Caco-2 (cell line): ENCODE data around the gene C2CD3. TPM values are rescaled to one million over a fixed set of nuclear protein-coding genes. Genes with fewer than 3 reads are reported as not detected.

Experiments used
- BruUV-seq: library from RNA; stranded (reverse); fragments of 400-500 nt; replicated peaks from 2 replicates; lab custom pipeline; 2021; lab: Mats Ljungman, UMichigan
- CTCF ChIA-PET: fragments of 300-600 bp; sonication (Branson Sonifier 250); formaldehyde crosslinking; loops from one replicate; lab custom pipeline; 2022; ENCODE audit warnings: antibody characterized with exemption; lab: Charles Lee
- POLR2A ChIA-PET: fragments of 300-600 bp; sonication (Branson Sonifier 250); formaldehyde crosslinking; loops from one replicate; lab custom pipeline; 2022; ENCODE audit warnings: antibody characterized with exemption; lab: Charles Lee
- DNase-seq, 2 experiments: peaks; one replicate each; pipeline versions ENCODE4 v3.0.0 to v3.0.0-alpha.2; 2020 to 2022
- H3K27me3 ChIP-seq: replicated peaks from 2 replicates; pipeline ENCODE4 v1.6.0; 2011; ENCODE audit warnings: low read length; ENCODE audit not compliant: control insufficient read depth, insufficient read depth
- H3K36me3 ChIP-seq: 2 replicates; pipeline ENCODE4 v1.5.1; 2011; ENCODE audit warnings: low read length; ENCODE audit not compliant: control insufficient read depth, insufficient read depth
- H3K4me1 ChIP-seq: fragments of 250-450 bp; sonication (Bioruptor Pico); 2 replicates; pipeline ENCODE4 v1.5.1; 2020; ENCODE audit warnings: mild to moderate bottlenecking
- H3K4me3 ChIP-seq: 2 replicates; pipeline ENCODE4 v1.5.1; 2011; ENCODE audit warnings: low read depth, mild to moderate bottlenecking, control low read depth, low read length
- H3K9me3 ChIP-seq: fragments of 250-450 bp; sonication (Bioruptor Pico); 2 replicates; pipeline ENCODE4 v1.5.1; 2020; ENCODE audit warnings: mild to moderate bottlenecking, moderate library complexity
- H3K27ac Mint-ChIP-seq: one replicate; pipeline ENCODE4 v1.8.0; 2022; ENCODE audit warnings: mixed read lengths; ENCODE audit not compliant: unreplicated experiment
- H3K27me3 Mint-ChIP-seq: one replicate; pipeline ENCODE4 v1.8.0; 2022; ENCODE audit warnings: mixed read lengths; ENCODE audit not compliant: insufficient read depth, unreplicated experiment
- H3K36me3 Mint-ChIP-seq: one replicate; pipeline ENCODE4 v1.8.0; 2022; ENCODE audit warnings: mild to moderate bottlenecking, mixed read lengths; ENCODE audit not compliant: insufficient read depth, unreplicated experiment
- H3K4me1 Mint-ChIP-seq: one replicate; pipeline ENCODE4 v1.8.0; 2022; ENCODE audit warnings: low read depth, mixed read lengths; ENCODE audit not compliant: unreplicated experiment
- H3K4me3 Mint-ChIP-seq: one replicate; pipeline ENCODE4 v1.8.0; 2022; ENCODE audit warnings: mild to moderate bottlenecking, moderate library complexity, mixed read lengths; ENCODE audit not compliant: unreplicated experiment
- H3K9me3 Mint-ChIP-seq: one replicate; pipeline ENCODE4 v1.8.0; 2022; ENCODE audit warnings: mixed read lengths; ENCODE audit not compliant: unreplicated experiment
- intact Hi-C: fragments of 100-400 bp; cut with micrococcal nuclease; formaldehyde crosslinking; loops from one replicate; pipeline ENCODE4 v1.10.0; 2022; ENCODE audit not compliant: unreplicated experiment
- total RNA-seq: library from RNA; stranded (reverse); gene quantifications from 2 replicates; pipeline ENCODE4 v1.2.3, GENCODE V29; 2022
- TF ChIP-seq, protein P1 (sequence below), 2 experiments: fragments of 200-600 bp in 1 of 2; IDR thresholded peaks; 1 replicate in 1 of 2; 2 replicates in 1 of 2; pipeline versions ENCODE4 v1.5.1 to v1.8.0; 2011 to 2022; ENCODE audit warnings: antibody characterized with exemption in 1 of 2, control low read depth in 1 of 2, inconsistent platforms in 1 of 2, low read depth in 1 of 2, low read length in 1 of 2, mild to moderate bottlenecking in 1 of 2, moderate library complexity in 1 of 2; ENCODE audit not compliant: insufficient read depth in 1 of 2, severe bottlenecking in 1 of 2, unreplicated experiment in 1 of 2

Gene C2CD3
- total RNA-seq, 1 experiment from 2014 or later, result 47.5 TPM

DNA sequence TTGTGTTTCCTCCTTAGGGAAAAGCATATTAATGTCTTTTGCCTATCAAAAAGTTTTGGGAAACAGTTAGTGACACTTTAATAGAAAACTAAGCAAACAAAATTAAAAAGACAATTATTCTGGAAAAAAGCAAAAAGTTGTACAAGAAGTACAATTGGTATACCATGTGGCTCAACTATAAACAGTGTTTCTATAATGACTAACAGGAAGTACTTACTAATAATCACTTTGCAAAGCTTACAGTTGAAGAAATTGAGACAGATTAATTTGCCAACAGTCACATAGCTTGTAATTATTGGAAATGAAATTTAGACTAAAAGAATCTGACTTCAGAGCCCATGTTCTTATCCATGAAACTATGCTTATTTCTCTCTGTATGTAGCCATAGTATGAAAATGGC lies 25.0 kb upstream of the C2CD3 start:
- H3K4me1 Mint-ChIP-seq, result peaks cover 7% of the 10 kb centered on the region
- Histone ChIP-seq H3K27me3 (no peaks in the 10 kb centered on the region), H3K4me1 (no peaks in the 10 kb centered on the region), H3K9me3 (peaks cover 13% of the 10 kb centered on the region; the same call in 1 of the 2 replicates), H3K36me3 (no peaks in the 10 kb centered on the region), H3K4me3 (no peak overlapping the region)
- POLR2A ChIA-PET, result no interaction called here
- H3K4me3 Mint-ChIP-seq, result no peak overlapping the region
- H3K9me3 Mint-ChIP-seq, result peaks cover 7% of the 10 kb centered on the region
- peaks cover 10% of the 10 kb centered on the region for H3K36me3 Mint-ChIP-seq
- no peak for DNase-seq
- no TSS peak for BruUV-seq
- TF ChIP-seq, protein P1, sequence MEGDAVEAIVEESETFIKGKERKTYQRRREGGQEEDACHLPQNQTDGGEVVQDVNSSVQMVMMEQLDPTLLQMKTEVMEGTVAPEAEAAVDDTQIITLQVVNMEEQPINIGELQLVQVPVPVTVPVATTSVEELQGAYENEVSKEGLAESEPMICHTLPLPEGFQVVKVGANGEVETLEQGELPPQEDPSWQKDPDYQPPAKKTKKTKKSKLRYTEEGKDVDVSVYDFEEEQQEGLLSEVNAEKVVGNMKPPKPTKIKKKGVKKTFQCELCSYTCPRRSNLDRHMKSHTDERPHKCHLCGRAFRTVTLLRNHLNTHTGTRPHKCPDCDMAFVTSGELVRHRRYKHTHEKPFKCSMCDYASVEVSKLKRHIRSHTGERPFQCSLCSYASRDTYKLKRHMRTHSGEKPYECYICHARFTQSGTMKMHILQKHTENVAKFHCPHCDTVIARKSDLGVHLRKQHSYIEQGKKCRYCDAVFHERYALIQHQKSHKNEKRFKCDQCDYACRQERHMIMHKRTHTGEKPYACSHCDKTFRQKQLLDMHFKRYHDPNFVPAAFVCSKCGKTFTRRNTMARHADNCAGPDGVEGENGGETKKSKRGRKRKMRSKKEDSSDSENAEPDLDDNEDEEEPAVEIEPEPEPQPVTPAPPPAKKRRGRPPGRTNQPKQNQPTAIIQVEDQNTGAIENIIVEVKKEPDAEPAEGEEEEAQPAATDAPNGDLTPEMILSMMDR (IDR thresholded peaks at IDR 0.05; ENCODE audit: insufficient read depth in 1 of 2, low read depth in 1 of 2, low read length in 1 of 2, severe bottlenecking in 1 of 2, unreplicated experiment in 1 of 2), result no peak
- H3K27ac Mint-ChIP-seq, result no peak overlapping the region
- CTCF ChIA-PET, result no interaction called here
- intact Hi-C loops, result no loop called here
- H3K27me3 Mint-ChIP-seq, result no peaks in the 10 kb centered on the region

DNA sequence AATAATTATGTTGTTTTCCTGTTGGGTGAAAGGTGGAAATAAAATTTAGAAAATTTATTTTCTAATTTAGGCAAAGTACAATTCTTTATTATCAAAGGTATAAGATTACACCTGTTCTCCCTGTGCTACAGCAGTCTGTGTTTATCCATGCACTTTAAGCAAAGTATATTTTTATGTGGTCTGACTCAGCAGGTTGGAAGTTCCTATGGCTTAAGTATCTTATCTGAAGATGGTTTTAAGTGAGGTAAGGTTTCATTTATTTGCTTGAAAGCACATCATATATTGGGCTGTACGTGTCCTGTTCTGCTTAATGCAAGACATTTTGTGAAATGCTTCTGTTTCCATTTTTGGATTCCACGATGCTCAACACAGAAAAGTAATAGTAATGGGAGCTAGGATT lies 14.9 kb upstream of the C2CD3 start:
- H3K27me3 ChIP-seq, result no peaks in the 10 kb centered on the region
- ChIA-PET POLR2A (interaction anchor here (1.2 kb wide), 1 partner anchor 15 kb away, joined by 3 read pairs; the partner anchor contains the start of genes C2CD3 and PPME1), CTCF (no interaction called here)
- H3K4me3 ChIP-seq, result no peak overlapping the region
- Mint-ChIP-seq H3K27ac (no peak overlapping the region), H3K36me3 (peaks cover 33% of the 10 kb centered on the region), H3K4me1 (peaks cover 13% of the 10 kb centered on the region), H3K27me3 (no peaks in the 10 kb centered on the region), H3K9me3 (no peaks in the 10 kb centered on the region), H3K4me3 (no peak overlapping the region)
- no TSS peak for BruUV-seq
- no peaks in the 10 kb centered on the region for H3K36me3 ChIP-seq
- DNase-seq, result no peak
- intact Hi-C loops, result no loop called here
- TF ChIP-seq, protein P1 (IDR thresholded peaks at IDR 0.05; ENCODE audit: insufficient read depth in 1 of 2, low read depth in 1 of 2, low read length in 1 of 2, severe bottlenecking in 1 of 2, unreplicated experiment in 1 of 2), result no peak
- peaks cover 9% of the 10 kb centered on the region for H3K4me1 ChIP-seq
- no peaks in the 10 kb centered on the region for H3K9me3 ChIP-seq

DNA sequence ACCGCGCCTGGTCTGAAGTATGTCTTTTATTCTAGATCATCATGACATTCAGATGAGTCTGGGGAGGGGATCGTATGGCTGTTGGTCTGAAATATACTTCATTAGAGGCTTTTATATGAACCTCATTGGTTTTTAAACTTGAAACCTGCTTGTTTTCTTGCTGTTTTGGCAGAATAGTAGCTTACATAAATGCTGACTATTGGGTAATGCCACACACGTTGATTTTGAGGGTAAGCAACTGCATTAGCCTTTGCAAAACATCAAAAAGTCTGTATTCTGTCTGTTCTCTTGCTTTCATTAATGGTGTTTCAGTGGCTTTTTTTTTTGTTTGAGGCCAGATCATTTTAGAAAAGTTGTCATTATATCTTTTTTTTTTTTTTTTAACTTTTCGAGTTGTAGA lies 14.5 kb upstream of the C2CD3 start:
- no peaks in the 10 kb centered on the region for H3K9me3 Mint-ChIP-seq
- peaks cover 9% of the 10 kb centered on the region for H3K4me1 ChIP-seq
- peaks cover 13% of the 10 kb centered on the region for H3K4me1 Mint-ChIP-seq
- no peak overlapping the region for H3K27ac Mint-ChIP-seq
- H3K36me3 ChIP-seq, result no peaks in the 10 kb centered on the region
- TF ChIP-seq, protein P1 (IDR thresholded peaks at IDR 0.05; ENCODE audit: insufficient read depth in 1 of 2, low read depth in 1 of 2, low read length in 1 of 2, severe bottlenecking in 1 of 2, unreplicated experiment in 1 of 2), result no peak
- H3K4me3 ChIP-seq, result no peak overlapping the region
- intact Hi-C loops, result no loop called here
- no peaks in the 10 kb centered on the region for H3K27me3 ChIP-seq
- H3K9me3 ChIP-seq, result no peaks in the 10 kb centered on the region
- ChIA-PET CTCF (no interaction called here), POLR2A (no interaction called here)
- BruUV-seq, result no TSS peak
- peaks cover 30% of the 10 kb centered on the region for H3K36me3 Mint-ChIP-seq
- H3K27me3 Mint-ChIP-seq, result no peaks in the 10 kb centered on the region
- DNase-seq, result no peak
- H3K4me3 Mint-ChIP-seq, result no peak overlapping the region
